CD4-positive, alpha-beta T cell treated with Interleukin-15 for 4 hours (primary cell): ENCODE results near the gene RASA3.
A peak's percentile ranks its signal among the peaks of the same experiment; 100 is the strongest.
"Not testable (repeated sequence)": the region's sequence is repeated elsewhere in the genome, so short reads cannot be mapped to it uniquely, and the experiment has no call there.

Experiments
- DNase-seq: peaks from one replicate; pipeline ENCODE4 v3.0.0-alpha.2; 2020; ENCODE audit warnings: low spot score

RASA3 gene

GRCh38 chr13:114132419-114133121, at the start of gene RASA3:
RASA3 (minus strand) TSS chr13:114132623; CDS start chr13:114132489, 134 bp downstream.
- DNase-seq = peak; percentile 53

GRCh38 chr13:114179087-114179658, 46.8 kb upstream of the RASA3 start, which contains the start of gene CFAP97D2:
CFAP97D2 (plus strand) TSS chr13:114179257; CDS start chr13:114179331, 74 bp downstream.
- no peak for DNase-seq

- DNase-seq = no peak
Observed at GRCh38 chr13:114177245-114178010, 45.0 kb upstream of the RASA3 start.

- not testable (repeated sequence) for DNase-seq
Observed at GRCh38 chr13:114176359-114176902, 44.0 kb upstream of the RASA3 start.

GRCh38 chr13:114174529-114174961, 42.1 kb upstream of the RASA3 start:
- no peak for DNase-seq

- no peak for DNase-seq
Observed at GRCh38 chr13:114173745-114174144, 41.3 kb upstream of the RASA3 start.

GRCh38 chr13:114173272-114173671, 40.8 kb upstream of the RASA3 start:
- DNase-seq = no peak

- DNase-seq = no peak
Observed at GRCh38 chr13:114167885-114168284, 35.5 kb upstream of the RASA3 start.

GRCh38 chr13:114167426-114167825, 35.0 kb upstream of the RASA3 start:
- DNase-seq = no peak

GRCh38 chr13:114166381-114167131, 34.1 kb upstream of the RASA3 start:
- no peak for DNase-seq

- no peak for DNase-seq
Observed at GRCh38 chr13:114164681-114165429, 32.4 kb upstream of the RASA3 start.

GRCh38 chr13:114164053-114164452, 31.6 kb upstream of the RASA3 start:
- DNase-seq = no peak

- no peak for DNase-seq
Observed at GRCh38 chr13:114162533-114162922, 30.1 kb upstream of the RASA3 start.

- peak; percentile 44 for DNase-seq
Observed at GRCh38 chr13:114161644-114162532, 29.5 kb upstream of the RASA3 start.

- no peak for DNase-seq
Observed at GRCh38 chr13:114161028-114161556, 28.7 kb upstream of the RASA3 start.

GRCh38 chr13:114158869-114159666, 26.6 kb upstream of the RASA3 start:
- not testable (repeated sequence) for DNase-seq

GRCh38 chr13:114157869-114158495, 25.6 kb upstream of the RASA3 start:
- no peak for DNase-seq
